GM18858 (cell line): ENCODE data around the gene LRRC4B.

Experiments
- ATAC-seq: cut with Tn5 transposase; IDR thresholded peaks from one replicate; pipeline ENCODE4 v1.9.1; 2021; ENCODE audit not compliant: unreplicated experiment

Gene LRRC4B

DNA sequence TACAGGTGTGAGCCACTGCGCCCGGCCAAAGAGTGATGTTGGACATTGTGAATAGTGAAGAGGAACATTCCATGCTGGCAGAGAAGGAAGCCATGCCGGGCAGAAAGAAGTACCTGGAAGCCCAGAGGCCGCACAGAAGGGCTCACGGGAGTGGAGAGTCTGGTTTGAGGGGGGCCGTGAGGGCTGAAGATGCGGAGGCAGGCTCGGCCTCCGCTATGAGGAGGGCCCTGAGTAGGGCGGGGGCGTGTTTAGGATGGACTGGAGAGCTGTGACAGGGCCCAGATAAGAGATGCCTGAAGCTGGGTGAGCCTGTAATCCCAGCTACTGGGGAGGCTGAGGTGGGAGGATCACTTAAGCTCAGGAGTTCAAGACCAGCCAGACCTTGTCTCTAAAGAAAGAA is 58.9 kb downstream of the LRRC4B start:
- ATAC-seq: no peak

GRCh38 chr19:50508843-50509190 is 59.4 kb downstream of the LRRC4B start:
- no peak for ATAC-seq

- no peak for ATAC-seq
Observed at GRCh38 chr19:50507376-50507775, 60.9 kb downstream of the LRRC4B start.

DNA sequence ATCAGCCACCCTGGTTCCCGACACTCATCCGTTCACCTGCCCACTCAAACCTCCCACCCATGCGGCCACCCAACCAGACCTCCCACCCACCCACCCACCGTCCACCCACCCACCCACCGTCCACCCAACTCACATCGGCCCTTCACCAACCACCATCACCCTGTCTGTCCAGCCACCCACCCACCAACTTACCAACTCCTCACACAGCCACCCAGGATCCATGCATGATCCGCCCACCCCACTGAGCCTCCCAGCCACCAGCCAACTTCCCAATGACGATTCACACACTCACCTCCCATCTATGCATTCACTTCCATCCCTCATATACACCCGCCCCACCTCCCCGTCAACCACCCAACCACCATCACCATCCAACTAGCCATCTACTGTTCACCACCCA is 61.5 kb downstream of the LRRC4B start:
- no peak for ATAC-seq

GRCh38 chr19:50505856-50506611 is 62.2 kb downstream of the LRRC4B start:
- ATAC-seq: no peak

- ATAC-seq: no peak
Observed at GRCh38 chr19:50501568-50502475, 66.4 kb downstream of the LRRC4B start.

DNA sequence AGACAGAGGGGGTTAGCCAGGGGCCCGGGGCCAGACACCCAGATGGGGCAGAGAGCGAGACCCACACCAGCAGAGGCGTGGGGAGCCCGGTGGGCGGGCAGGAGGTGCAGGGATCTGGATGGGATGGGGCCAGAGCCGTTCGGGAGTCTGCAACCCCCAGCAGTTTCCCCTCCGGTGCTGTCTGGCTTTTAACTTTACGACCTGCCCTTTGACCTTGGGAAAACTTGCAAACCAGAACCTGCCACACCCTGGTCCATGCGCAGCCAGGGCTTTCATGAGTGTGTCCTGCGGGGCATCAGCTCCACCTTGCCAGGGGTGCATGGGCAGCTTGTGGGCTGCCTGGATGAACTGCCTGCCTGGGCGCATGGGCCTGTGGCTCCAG is 67.1 kb downstream of the LRRC4B start:
- no peak for ATAC-seq

GRCh38 chr19:50500753-50501151 is 67.5 kb downstream of the LRRC4B start:
- ATAC-seq: no peak

- ATAC-seq: no peak
Observed at GRCh38 chr19:50500060-50500752, 68.0 kb downstream of the LRRC4B start.

DNA sequence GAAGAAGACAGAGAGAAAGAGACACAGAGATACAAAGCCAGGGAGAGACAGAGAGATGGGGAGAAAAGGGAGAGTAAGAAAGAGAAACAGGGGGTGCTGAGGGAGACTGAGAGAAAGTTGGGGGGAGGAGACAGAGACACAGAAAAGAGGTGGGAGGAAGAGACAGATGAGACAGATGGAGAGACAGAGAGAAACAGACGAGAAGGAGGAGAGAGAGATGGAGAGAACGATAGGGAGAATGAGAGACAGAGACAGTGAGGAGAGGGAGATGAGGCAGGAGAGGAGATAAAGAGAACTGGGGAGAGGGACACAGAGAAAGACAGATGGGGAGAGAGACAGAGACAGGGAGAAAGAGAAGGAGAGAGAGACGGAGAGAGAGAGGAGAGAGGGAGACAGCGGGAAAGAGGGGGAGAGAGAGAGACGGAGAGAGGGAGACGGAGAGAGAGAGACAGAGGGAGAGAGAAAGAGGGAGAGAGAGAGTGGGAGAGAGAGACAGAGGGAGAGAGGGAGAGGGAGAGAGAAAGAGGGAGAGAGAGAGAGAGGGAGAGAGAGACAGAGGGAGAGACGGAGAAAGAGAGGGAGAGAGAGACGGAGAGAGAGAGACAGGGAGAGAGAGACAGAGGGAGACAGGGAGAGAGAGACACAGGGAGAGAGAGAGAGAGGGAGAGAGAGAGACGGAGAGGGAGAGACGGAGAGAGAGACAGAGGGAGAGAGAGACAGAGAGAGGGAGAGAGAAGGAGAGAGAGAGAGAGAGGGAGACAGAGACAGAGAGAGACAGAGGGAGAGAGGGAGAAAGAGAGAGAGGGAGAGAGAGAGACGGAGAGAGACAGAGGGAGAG is 69.8 kb downstream of the LRRC4B start:
- ATAC-seq: no peak

DNA sequence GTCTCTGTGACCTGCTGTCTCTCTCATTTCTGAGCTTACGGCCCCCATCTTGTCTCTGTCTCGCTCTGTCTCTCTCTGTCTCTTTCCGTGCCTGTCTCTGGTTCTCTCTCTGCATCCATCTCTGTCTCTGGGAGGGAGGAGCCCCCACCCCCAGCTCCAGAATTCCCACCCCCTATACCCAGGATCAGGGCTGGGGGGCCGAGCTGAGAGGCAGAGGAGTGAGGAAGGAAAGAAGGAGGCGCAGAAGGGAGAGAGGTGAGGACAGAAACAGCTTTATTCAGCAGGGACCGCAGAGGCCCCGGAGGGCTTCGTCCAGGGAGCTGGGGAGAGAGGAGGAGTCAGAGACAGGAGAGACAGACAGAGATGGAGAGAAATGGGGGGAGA is 71.2 kb downstream of the LRRC4B start:
- ATAC-seq: no peak

DNA sequence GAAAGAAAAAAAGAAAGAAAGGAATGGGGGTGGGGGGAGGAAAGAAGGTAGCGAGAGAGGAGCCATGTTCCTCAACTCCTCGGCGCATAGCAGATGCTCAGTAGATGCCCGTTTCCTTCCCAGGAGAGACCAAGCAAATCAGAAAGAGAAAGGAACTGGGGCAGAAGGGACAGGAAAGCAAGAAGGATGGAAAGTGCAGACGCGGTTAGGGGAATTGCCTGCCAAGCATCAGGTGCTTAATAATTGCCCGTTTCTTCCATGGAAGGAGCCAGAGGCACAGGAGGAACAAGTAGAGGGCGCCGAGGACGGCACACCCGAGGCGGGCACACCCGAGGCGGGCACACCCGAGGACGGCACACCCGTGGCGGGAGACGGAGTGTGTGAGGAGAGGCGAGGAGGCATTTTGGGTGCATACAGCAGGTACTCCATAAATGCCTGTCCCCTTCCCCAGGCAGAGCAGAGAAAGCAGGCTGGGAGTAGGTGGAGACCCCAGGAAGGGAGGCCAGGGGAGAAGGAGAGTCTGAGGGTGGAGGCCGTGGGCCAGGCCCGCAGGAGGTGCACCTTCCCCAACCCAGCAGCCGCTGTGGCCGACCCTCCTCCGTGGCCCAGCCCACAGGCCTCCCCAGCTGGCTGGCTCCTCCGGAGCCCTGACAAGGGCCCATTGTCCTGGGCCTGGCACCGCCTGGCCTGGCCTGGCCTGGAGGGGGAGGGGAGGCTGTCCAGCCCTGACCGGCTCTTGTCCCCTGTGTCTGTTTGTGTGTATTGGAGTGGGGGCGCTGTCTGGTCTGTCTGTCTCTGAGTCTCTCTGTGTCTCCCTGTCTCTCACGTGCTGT is 71.8 kb downstream of the LRRC4B start:
- no peak for ATAC-seq

- no peak for ATAC-seq
Observed at GRCh38 chr19:50495020-50495531, 73.2 kb downstream of the LRRC4B start.

- ATAC-seq: no peak
Observed at GRCh38 chr19:50494186-50495019, 73.8 kb downstream of the LRRC4B start.

DNA sequence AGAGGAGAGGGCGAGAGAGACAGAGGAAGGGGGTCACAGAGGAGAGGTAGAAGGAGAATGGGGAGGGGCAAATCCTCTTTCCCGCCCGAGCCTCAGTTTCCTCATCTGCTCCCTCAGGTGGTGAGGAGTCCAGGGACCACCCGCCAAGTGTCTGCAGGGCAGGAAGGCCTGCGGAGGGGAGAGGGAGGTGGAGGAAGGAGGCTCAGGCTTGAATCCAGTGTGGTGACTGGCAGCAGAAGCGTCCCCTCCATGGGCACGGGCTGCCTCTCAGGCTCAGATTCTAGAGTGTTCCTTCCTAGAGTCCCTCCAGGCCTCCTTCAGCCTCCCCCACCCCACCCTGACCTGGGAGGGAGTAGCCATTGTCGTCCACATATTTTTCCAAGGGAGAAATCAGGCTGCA is 75.1 kb downstream of the LRRC4B start:
- no peak for ATAC-seq

DNA sequence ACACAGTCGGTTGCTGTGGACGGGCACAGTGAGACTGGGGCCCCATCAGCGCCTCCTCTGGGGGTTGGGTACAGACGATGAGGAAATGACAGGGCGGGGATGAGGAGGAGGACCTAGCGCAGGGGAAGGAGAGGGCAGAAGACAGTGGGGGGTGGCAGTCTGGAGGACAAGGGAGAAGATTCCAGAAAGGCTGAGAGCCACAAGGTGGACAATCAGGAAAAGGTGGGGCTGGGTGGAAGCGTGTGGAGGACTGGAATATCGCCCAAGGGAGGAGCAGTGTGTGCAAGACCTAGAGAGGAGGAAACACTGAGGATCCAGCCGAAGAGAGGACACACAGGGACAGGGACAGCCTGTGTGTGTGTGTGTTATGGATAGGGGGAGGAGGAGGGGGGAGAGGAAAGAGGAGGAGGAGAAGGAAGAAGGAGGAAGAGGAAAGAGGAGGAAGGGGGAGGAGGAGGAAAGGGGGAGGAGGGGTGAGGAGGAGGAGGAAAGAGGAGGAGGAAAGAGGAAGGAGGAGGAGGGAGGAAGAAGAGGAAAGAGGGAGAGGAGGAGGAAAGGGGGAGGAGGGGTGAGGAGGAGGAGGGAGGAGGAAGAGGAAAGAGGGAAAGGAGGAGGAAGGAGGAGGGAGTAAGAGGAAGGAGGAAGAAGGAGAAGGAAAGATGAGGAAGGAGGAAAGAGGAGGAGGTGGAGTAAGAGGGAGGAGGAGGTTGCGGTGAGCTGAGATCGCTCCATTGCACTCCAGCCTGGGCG is 75.8 kb downstream of the LRRC4B start:
- ATAC-seq: no peak

DNA sequence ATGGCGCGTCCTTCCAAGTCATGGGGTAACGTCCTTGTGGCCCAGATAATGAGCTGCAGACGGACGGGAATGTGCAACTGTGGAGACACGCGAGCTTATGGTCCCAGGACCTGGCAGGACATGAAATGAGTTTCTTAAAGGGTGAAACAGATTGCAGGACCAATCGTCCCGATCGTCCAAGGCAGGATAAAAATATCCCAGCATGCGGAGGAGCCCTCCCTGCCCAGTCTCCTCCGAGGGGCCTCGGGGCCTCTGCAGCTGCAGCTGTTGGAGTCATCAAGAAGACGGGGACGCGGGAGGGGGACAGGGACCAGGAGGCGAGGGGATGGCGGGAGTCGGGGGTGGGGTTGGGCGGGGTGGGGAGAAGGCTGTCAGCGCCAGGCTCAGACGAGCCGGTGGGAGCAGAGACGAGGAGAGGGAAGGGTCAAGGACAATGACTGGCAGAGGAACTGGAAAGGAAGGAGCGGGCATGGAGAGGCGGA is 77.2 kb downstream of the LRRC4B start:
- no peak for ATAC-seq

GRCh38 chr19:50490411-50490811 is 77.8 kb downstream of the LRRC4B start:
- no peak for ATAC-seq
